ENCODE measurements around the gene KIAA0753. TPM values are rescaled to one million over a fixed set of nuclear protein-coding genes. Genes with fewer than 3 reads are reported as not detected.

KIAA0753 gene
- total RNA-seq, 2 donors from 2014 or later: 37.2 to 50.1 TPM

GRCh38 chr17:6683081-6683684 is 42.7 kb upstream of the KIAA0753 start:
- Mint-ChIP-seq H3K4me1 (peaks cover 26% of the 10 kb centered on the region), H3K27me3 (ENCODE audit: insufficient read depth) (peaks cover 8% of the 10 kb centered on the region), H3K36me3 (ENCODE audit: low read depth) (no peaks in the 10 kb centered on the region), H3K27ac (no peak overlapping the region), H3K9me3 (no peaks in the 10 kb centered on the region), H3K4me3 (no peak overlapping the region)
- H3K27me3 ChIP-seq (ENCODE audit: control insufficient read depth, insufficient read depth, low read length, poor library complexity, severe bottlenecking): no peaks in the 10 kb centered on the region
- no peak overlapping the region for H3K9ac ChIP-seq (ENCODE audit: extremely low read depth, low read length, poor library complexity, severe bottlenecking)
- no peaks in the 10 kb centered on the region for H3K9me3 ChIP-seq (ENCODE audit: control insufficient read depth, low read length)
- no peak for TF ChIP-seq CTCF (conservative IDR thresholded peaks at IDR 0.05)
- peaks cover 9% of the 10 kb centered on the region for H3K4me1 ChIP-seq (ENCODE audit: control insufficient read depth, insufficient read depth, low read length)
- no peaks in the 10 kb centered on the region for H3K36me3 ChIP-seq (ENCODE audit: control insufficient read depth, insufficient read depth, low read length)
- no peak overlapping the region for H3K27ac ChIP-seq (ENCODE audit: low read depth, low read length)
- no peak overlapping the region for H3K4me3 ChIP-seq (ENCODE audit: low read length)
- DNase-seq: no peak
- WGBS, 2 experiments (ENCODE audit: insufficient coverage in 1 of 2, insufficient read length in 1 of 2): 98 to 100% methylated on average over 2 to 3 of the region's 3 CpGs

GRCh38 chr17:6682339-6682738 is 41.8 kb upstream of the KIAA0753 start:
- Mint-ChIP-seq H3K9me3 (no peaks in the 10 kb centered on the region), H3K27me3 (ENCODE audit: insufficient read depth) (peaks cover 7% of the 10 kb centered on the region), H3K4me3 (no peak overlapping the region), H3K4me1 (peaks cover 26% of the 10 kb centered on the region), H3K36me3 (ENCODE audit: low read depth) (no peaks in the 10 kb centered on the region), H3K27ac (no peak overlapping the region)
- H3K4me3 ChIP-seq (ENCODE audit: low read length): no peak overlapping the region
- H3K9me3 ChIP-seq (ENCODE audit: control insufficient read depth, low read length): no peaks in the 10 kb centered on the region
- H3K4me1 ChIP-seq (ENCODE audit: control insufficient read depth, insufficient read depth, low read length): peaks cover 9% of the 10 kb centered on the region
- no peak overlapping the region for H3K9ac ChIP-seq (ENCODE audit: extremely low read depth, low read length, poor library complexity, severe bottlenecking)
- TF ChIP-seq CTCF (conservative IDR thresholded peaks at IDR 0.05): no peak
- no peak for DNase-seq
- H3K27me3 ChIP-seq (ENCODE audit: control insufficient read depth, insufficient read depth, low read length, poor library complexity, severe bottlenecking): no peaks in the 10 kb centered on the region
- no peak overlapping the region for H3K27ac ChIP-seq (ENCODE audit: low read depth, low read length)
- 95 to 100% methylated on average over 3 to 4 of the region's 4 CpGs for WGBS, 2 experiments (ENCODE audit: insufficient coverage in 1 of 2, insufficient read length in 1 of 2)
- H3K36me3 ChIP-seq (ENCODE audit: control insufficient read depth, insufficient read depth, low read length): no peaks in the 10 kb centered on the region

DNA sequence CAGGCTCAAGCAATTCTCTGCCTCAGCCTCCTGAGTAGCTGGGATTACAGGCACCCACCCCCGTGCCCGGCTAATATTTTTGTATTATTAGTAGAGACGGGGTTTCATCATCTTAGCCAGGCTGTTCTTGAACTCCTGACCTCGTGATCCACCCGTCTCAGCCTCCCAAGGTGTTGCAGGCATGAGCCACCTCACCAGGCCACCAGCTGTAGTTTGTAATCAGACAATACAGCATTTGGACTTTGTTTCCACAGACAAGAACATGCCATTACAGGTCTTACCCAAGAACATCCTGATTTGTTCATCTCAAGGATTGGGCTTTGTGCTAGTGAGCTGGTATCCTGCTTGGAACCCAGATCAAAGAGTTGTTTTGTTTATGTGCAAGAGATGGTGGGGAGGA is 41.2 kb upstream of the KIAA0753 start:
- no peaks in the 10 kb centered on the region for H3K9me3 Mint-ChIP-seq
- H3K27me3 Mint-ChIP-seq (ENCODE audit: insufficient read depth): peaks cover 3% of the 10 kb centered on the region
- peaks cover 28% of the 10 kb centered on the region for H3K4me1 Mint-ChIP-seq
- Histone ChIP-seq H3K9me3 (ENCODE audit: control insufficient read depth, low read length) (no peaks in the 10 kb centered on the region), H3K4me3 (ENCODE audit: low read length) (no peak overlapping the region), H3K36me3 (ENCODE audit: control insufficient read depth, insufficient read depth, low read length) (no peaks in the 10 kb centered on the region), H3K4me1 (ENCODE audit: control insufficient read depth, insufficient read depth, low read length) (peaks cover 9% of the 10 kb centered on the region), H3K9ac (ENCODE audit: extremely low read depth, low read length, poor library complexity, severe bottlenecking) (no peak overlapping the region), H3K27ac (ENCODE audit: low read depth, low read length) (no peak overlapping the region), H3K27me3 (ENCODE audit: control insufficient read depth, insufficient read depth, low read length, poor library complexity, severe bottlenecking) (no peaks in the 10 kb centered on the region)
- H3K36me3 Mint-ChIP-seq (ENCODE audit: low read depth): no peaks in the 10 kb centered on the region
- no peak overlapping the region for H3K4me3 Mint-ChIP-seq
- H3K27ac Mint-ChIP-seq: no peak overlapping the region
- no peak for TF ChIP-seq CTCF (conservative IDR thresholded peaks at IDR 0.05)
- 82 to 100% methylated on average over 5 of the region's 5 CpGs for WGBS, 2 experiments (ENCODE audit: insufficient coverage in 1 of 2, insufficient read length in 1 of 2)
- no peak for DNase-seq

All from endodermal cell (in vitro differentiated cells).